Lower lobe of right lung (tissue), 2 donors: ENCODE measurements around the gene PCSK6. TPM values are rescaled to one million over a fixed set of nuclear protein-coding genes. Genes with fewer than 3 reads are reported as not detected.
A peak's percentile ranks its signal among the peaks of the same experiment; 100 is the strongest.

Experiments used
- ATAC-seq, 2 donors: fragments of 200-7000 bp; cut with Tn5 transposase; one replicate each; pipeline ENCODE4 v1.9.1; 2020 to 2022; ENCODE audit warnings: mild to moderate bottlenecking in 2 of 2, moderate library complexity in 2 of 2
- DNase-seq: peaks from one replicate; pipeline ENCODE4 v3.0.0-alpha.2; 2020
- H3K27ac ChIP-seq: fragments of 200-600 bp; one replicate; pipeline ENCODE4 v1.8.0; 2022
- H3K27me3 ChIP-seq: fragments of 200-600 bp; one replicate; pipeline ENCODE4 v1.8.0; 2022; ENCODE audit warnings: low read depth
- H3K36me3 ChIP-seq: fragments of 200-600 bp; one replicate; pipeline ENCODE4 v1.8.0; 2022; ENCODE audit warnings: mild to moderate bottlenecking
- H3K4me1 ChIP-seq: fragments of 200-600 bp; one replicate; pipeline ENCODE4 v1.8.0; 2022
- H3K4me3 ChIP-seq: fragments of 200-600 bp; one replicate; pipeline ENCODE4 v1.8.0; 2022; ENCODE audit warnings: mild to moderate bottlenecking
- H3K9me3 ChIP-seq: fragments of 200-600 bp; one replicate; pipeline ENCODE4 v1.8.0; 2022
- CTCF ChIP-seq: fragments of 200-600 bp; IDR thresholded peaks from one replicate; pipeline ENCODE4 v1.8.0; 2022; ENCODE audit warnings: antibody characterized with exemption, mild to moderate bottlenecking
- intact Hi-C: fragments of 100-400 bp; cut with DNase I; formaldehyde crosslinking; loops from one replicate; pipeline ENCODE4 v1.11.0; 2022
- total RNA-seq: library from RNA; stranded (reverse); fragmentation: NEBNext Ultra II Directional; extraction: Animal tissue kit (Norgen Biotek cat#: 25700); gene quantifications from one replicate; pipeline ENCODE4 v1.2.1, GENCODE V29; 2021
- donor health status: DM: no; HTN: yes; CAD: no; lungs with severe emphysema.

The PCSK6 gene
- total RNA-seq, 1 donor from 2014 or later, result 12.3 TPM

GRCh38 chr15:101264911-101265641, 224.4 kb downstream of the PCSK6 start:
- ATAC-seq (peak in 1 of 2 donors; percentile 4), DNase-seq (no peak)
- no peaks in the 10 kb centered on the region for H3K9me3 ChIP-seq
- peaks cover 9% of the 10 kb centered on the region for H3K36me3 ChIP-seq
- H3K4me3 ChIP-seq, result no peak overlapping the region
- no peak overlapping the region for H3K27ac ChIP-seq
- intact Hi-C loops, result no loop called here
- peaks cover 3% of the 10 kb centered on the region for H3K4me1 ChIP-seq
- no peaks in the 10 kb centered on the region for H3K27me3 ChIP-seq
- no peak for TF ChIP-seq CTCF

GRCh38 chr15:101264011-101264410, 225.5 kb downstream of the PCSK6 start:
- Histone ChIP-seq H3K27ac (no peak overlapping the region), H3K9me3 (no peaks in the 10 kb centered on the region), H3K36me3 (no peaks in the 10 kb centered on the region), H3K4me3 (no peak overlapping the region), H3K27me3 (no peaks in the 10 kb centered on the region), H3K4me1 (peaks cover 3% of the 10 kb centered on the region)
- DNase-seq (no peak), ATAC-seq (no peak)
- intact Hi-C loops, result no loop called here
- TF ChIP-seq CTCF, result no peak

- DNase-seq, result no peak
- TF ChIP-seq CTCF, result no peak
- Histone ChIP-seq H3K4me1 (peaks cover 11% of the 10 kb centered on the region), H3K27me3 (no peaks in the 10 kb centered on the region), H3K4me3 (no peak overlapping the region), H3K36me3 (no peaks in the 10 kb centered on the region), H3K9me3 (no peaks in the 10 kb centered on the region), H3K27ac (no peak overlapping the region)
- intact Hi-C loops, result no loop called here
- ATAC-seq, result no peak
Observed at GRCh38 chr15:101262551-101262950, 227.0 kb downstream of the PCSK6 start.

DNA sequence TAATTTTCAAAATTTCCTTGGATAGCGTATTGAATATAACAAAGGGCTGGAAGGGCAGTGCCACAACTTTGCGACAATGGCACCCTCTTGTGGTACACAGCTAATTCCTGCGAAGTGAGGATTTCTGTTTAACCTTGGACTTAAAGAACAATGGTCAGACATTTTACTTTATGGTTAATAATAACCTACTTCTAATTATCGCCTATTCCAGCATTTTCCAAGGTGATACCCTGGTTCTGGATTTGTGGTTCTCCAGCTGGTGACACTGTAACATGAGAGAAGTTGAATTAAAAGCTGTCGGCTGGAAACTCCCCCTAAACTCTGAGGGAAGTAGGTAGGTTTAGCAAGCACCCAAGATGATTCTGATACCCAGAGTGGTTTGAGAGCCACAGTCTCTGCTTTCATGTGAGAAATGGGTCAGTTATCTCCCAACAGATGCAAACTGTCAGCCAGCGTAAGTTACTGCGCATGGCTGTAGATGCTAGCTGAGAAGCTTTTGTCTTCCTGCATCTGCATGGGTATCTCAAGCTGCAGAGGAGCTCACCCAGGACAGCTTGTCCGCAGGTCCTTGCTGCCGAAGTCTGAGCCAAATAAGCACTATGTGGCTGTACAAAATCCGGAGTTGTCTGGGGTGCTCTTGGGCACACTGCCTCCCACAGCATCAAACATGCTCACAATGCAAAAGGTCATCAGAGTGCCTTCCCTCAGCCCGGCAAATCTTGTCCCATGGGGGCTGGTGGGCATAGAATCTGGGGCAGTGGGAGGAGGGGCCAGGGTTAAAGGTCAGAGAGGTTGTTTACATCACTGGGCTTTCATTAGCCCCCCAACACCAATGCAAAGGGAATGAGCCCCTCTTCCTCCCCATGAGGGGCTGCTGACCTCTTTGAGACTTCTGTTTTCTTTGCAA, 231.0 kb downstream of the PCSK6 start:
- intact Hi-C loops, result loop anchor here (5.0 to 10.0 kb wide), 2 partner anchors 174 to 241 kb away; no protein-coding TSS in a partner anchor
- Histone ChIP-seq H3K36me3 (no peaks in the 10 kb centered on the region), H3K4me1 (peaks cover 8% of the 10 kb centered on the region), H3K4me3 (no peak overlapping the region), H3K27me3 (no peaks in the 10 kb centered on the region), H3K27ac (no peak overlapping the region), H3K9me3 (no peaks in the 10 kb centered on the region)
- ATAC-seq (peak; percentile 81 to 84), DNase-seq (no peak)
- peak; percentile 89 for TF ChIP-seq CTCF

- intact Hi-C loops, result loop anchor here (5.0 to 10.0 kb wide), 2 partner anchors 172 to 239 kb away; no protein-coding TSS in a partner anchor
- H3K27me3 ChIP-seq, result no peaks in the 10 kb centered on the region
- no peak for ATAC-seq
Observed at GRCh38 chr15:101256757-101257156, 232.8 kb downstream of the PCSK6 start.

More at GRCh38 chr15:101256757-101257156, 232.8 kb downstream of the PCSK6 start:
- Histone ChIP-seq H3K36me3 (no peaks in the 10 kb centered on the region), H3K27ac (no peak overlapping the region), H3K4me3 (no peak overlapping the region), H3K4me1 (peaks cover 17% of the 10 kb centered on the region), H3K9me3 (no peaks in the 10 kb centered on the region)
- TF ChIP-seq CTCF, result no peak
- DNase-seq, result no peak
